ENCODE measurements around the gene POLDIP2. TPM values are rescaled to one million over a fixed set of nuclear protein-coding genes. Genes with fewer than 3 reads are reported as not detected.

The POLDIP2 gene
- total and polyA plus RNA-seq, 2 donors from 2014 or later, result 84.9 to 174 TPM

- no peak overlapping the region for H3K9ac ChIP-seq (ENCODE audit: low read length in 3 of 3)
- no peak overlapping the region for H3K4me3 ChIP-seq (ENCODE audit: low read length in 3 of 3)
- DNase-seq (no peak), FAIRE-seq (no peak)
- intact Hi-C loops (cut with DNase I), result no loop called here
- no peak for TF ChIP-seq CTCF (IDR thresholded peaks at IDR 0.05; ENCODE audit: borderline replicate concordance, extremely low read depth, insufficient read depth)
- no peak overlapping the region for H3K27ac ChIP-seq (ENCODE audit: low read depth in 2 of 2, low read length in 2 of 2)
- no peaks in the 10 kb centered on the region for H3K27me3 ChIP-seq (ENCODE audit: control insufficient read depth, insufficient read depth, low read length)
- no peaks in the 10 kb centered on the region for H3K9me3 ChIP-seq (ENCODE audit: control insufficient read depth in 2 of 3, insufficient read depth in 1 of 3, low read length in 3 of 3)
- no peaks in the 10 kb centered on the region for H3K4me1 ChIP-seq (ENCODE audit: control insufficient read depth in 2 of 3, insufficient read depth in 2 of 3, low read depth in 1 of 3, low read length in 3 of 3)
- no peaks in the 10 kb centered on the region for H3K36me3 ChIP-seq (ENCODE audit: control insufficient read depth in 2 of 3, insufficient read depth in 3 of 3, low read length in 3 of 3)
These were observed 58.9 kb downstream of the POLDIP2 start for GRCh38 chr17:28298449-28298848.

Small RNAs within 50 kb of the gene (microRNA-seq; reads per million reads assigned to microRNA genes)
- not detected for gene MIR4723

Other genes with a start within 250 kb of the POLDIP2 start
- gene TMEM97, start 38.3 kb downstream of the POLDIP2 start, total RNA-seq, result 11.6 TPM
- 10.2 TPM for gene TMEM97, start 38.3 kb downstream of the POLDIP2 start, polyA plus RNA-seq (ENCODE audit: insufficient read depth, low read depth, low replicate concordance)
- 37.5 TPM for gene IFT20, start 22.1 kb downstream of the POLDIP2 start, total RNA-seq
- 52.6 TPM for gene IFT20, start 22.1 kb downstream of the POLDIP2 start, polyA plus RNA-seq (ENCODE audit: insufficient read depth, low read depth, low replicate concordance)
- 83.9 TPM for gene TNFAIP1, start 21.8 kb downstream of the POLDIP2 start, total RNA-seq
- gene TNFAIP1, start 21.8 kb downstream of the POLDIP2 start, polyA plus RNA-seq (ENCODE audit: insufficient read depth, low read depth, low replicate concordance), result 28.9 TPM
- gene SEBOX, start 7.7 kb upstream of the POLDIP2 start, total RNA-seq, result not detected
- not detected for gene SEBOX, start 7.7 kb upstream of the POLDIP2 start, polyA plus RNA-seq (ENCODE audit: insufficient read depth, low read depth, low replicate concordance)
- 0.98 TPM for gene VTN, start 12.8 kb upstream of the POLDIP2 start, total RNA-seq
- gene VTN, start 12.8 kb upstream of the POLDIP2 start, polyA plus RNA-seq (ENCODE audit: insufficient read depth, low read depth, low replicate concordance), result 3.5 TPM
- 23.8 TPM for gene SARM1, start 14.2 kb upstream of the POLDIP2 start, total RNA-seq
- gene SARM1, start 14.2 kb upstream of the POLDIP2 start, polyA plus RNA-seq (ENCODE audit: insufficient read depth, low read depth, low replicate concordance), result 10.4 TPM
- 14.7 TPM for gene SLC46A1, start 48.7 kb upstream of the POLDIP2 start, total RNA-seq
- gene SLC46A1, start 48.7 kb upstream of the POLDIP2 start, polyA plus RNA-seq (ENCODE audit: insufficient read depth, low read depth, low replicate concordance), result 9.7 TPM
- 1.1 TPM for gene SLC13A2, start 116.1 kb upstream of the POLDIP2 start, total RNA-seq
- 69.0 TPM for gene SLC13A2, start 116.1 kb upstream of the POLDIP2 start, polyA plus RNA-seq (ENCODE audit: insufficient read depth, low read depth, low replicate concordance)
- gene FOXN1, start 148.8 kb upstream of the POLDIP2 start, total RNA-seq, result not detected
- gene FOXN1, start 148.8 kb upstream of the POLDIP2 start, polyA plus RNA-seq (ENCODE audit: insufficient read depth, low read depth, low replicate concordance), result not detected
- gene UNC119, start 195.1 kb upstream of the POLDIP2 start, total RNA-seq, result 19.0 TPM
- 60.7 TPM for gene UNC119, start 195.1 kb upstream of the POLDIP2 start, polyA plus RNA-seq (ENCODE audit: insufficient read depth, low read depth, low replicate concordance)
- gene PIGS, start 214.0 kb upstream of the POLDIP2 start, total RNA-seq, result 75.0 TPM
- 60.6 TPM for gene PIGS, start 214.0 kb upstream of the POLDIP2 start, polyA plus RNA-seq (ENCODE audit: insufficient read depth, low read depth, low replicate concordance)
- 7.1 TPM for gene ALDOC, start 219.4 kb upstream of the POLDIP2 start, total RNA-seq
- gene ALDOC, start 219.4 kb upstream of the POLDIP2 start, polyA plus RNA-seq (ENCODE audit: insufficient read depth, low read depth, low replicate concordance), result 21.9 TPM
- gene SPAG5, start 241.5 kb upstream of the POLDIP2 start, total RNA-seq, result 7.4 TPM
- gene SPAG5, start 241.5 kb upstream of the POLDIP2 start, polyA plus RNA-seq (ENCODE audit: insufficient read depth, low read depth, low replicate concordance), result 123 TPM

All from kidney (tissue), 14 donors.